Activated T-helper 1 cell treated with anti-CD3 and anti-CD28 coated beads, Interleukin-12 subunit alpha, Interleukin-12 subunit beta, Interleukin-2, Interleukin-4 antibody, amounts not matched to agents 30 ng/mL and 10 ng/mL and 1 ng/mL, durations not matched to agents 14 hours and 24 hours and 36 hours (primary cell): ENCODE measurements around the gene COL4A2. TPM values are rescaled to one million over a fixed set of nuclear protein-coding genes. Genes with fewer than 3 reads are reported as not detected.

Source experiments
- DNase-seq: peaks from one replicate; pipeline ENCODE4 v3.0.0; 2021; ENCODE audit warnings: low spot score
- H3K27ac Mint-ChIP-seq: one replicate; pipeline ENCODE4 v1.8.0; 2021; ENCODE audit warnings: mild to moderate bottlenecking, mixed read lengths
- H3K27me3 Mint-ChIP-seq: one replicate; pipeline ENCODE4 v1.8.0; 2022; ENCODE audit warnings: mild to moderate bottlenecking, moderate library complexity, mixed read lengths; ENCODE audit not compliant: insufficient read depth
- H3K36me3 Mint-ChIP-seq: one replicate; pipeline ENCODE4 v1.8.0; 2021; ENCODE audit warnings: low read depth, mixed read lengths
- H3K4me1 Mint-ChIP-seq: one replicate; pipeline ENCODE4 v1.8.0; 2021; ENCODE audit warnings: low read depth, mixed read lengths
- H3K4me3 Mint-ChIP-seq: one replicate; pipeline ENCODE4 v1.8.0; 2021; ENCODE audit warnings: mild to moderate bottlenecking, moderate library complexity, mixed read lengths
- H3K9me3 Mint-ChIP-seq: one replicate; pipeline ENCODE4 v1.8.0; 2021; ENCODE audit warnings: mixed read lengths
- intact Hi-C: fragments of 100-400 bp; cut with micrococcal nuclease; formaldehyde crosslinking; loops from one replicate; pipeline ENCODE4 v1.15.1; 2024
- total RNA-seq: library from RNA; stranded (reverse); gene quantifications from 2 replicates; pipeline ENCODE4 v1.2.3, GENCODE V29; 2022

The COL4A2 gene
- total RNA-seq, 1 donor from 2014 or later = not detected

GRCh38 chr13:110338441-110339101 lies 31.5 kb downstream of the COL4A2 start:
- intact Hi-C loops = no loop called here
- DNase-seq = no peak
- H3K4me3 Mint-ChIP-seq = no peak overlapping the region
- peaks cover 29% of the 10 kb centered on the region for H3K27me3 Mint-ChIP-seq
- peaks cover 5% of the 10 kb centered on the region for H3K36me3 Mint-ChIP-seq
- H3K9me3 Mint-ChIP-seq = peaks cover 14% of the 10 kb centered on the region
- H3K4me1 Mint-ChIP-seq = peaks cover 33% of the 10 kb centered on the region
- H3K27ac Mint-ChIP-seq = no peak overlapping the region

GRCh38 chr13:110339263-110339662 lies 32.2 kb downstream of the COL4A2 start:
- Mint-ChIP-seq H3K4me1 (peaks cover 33% of the 10 kb centered on the region), H3K36me3 (peaks cover 5% of the 10 kb centered on the region), H3K27ac (no peak overlapping the region), H3K9me3 (peaks cover 14% of the 10 kb centered on the region), H3K27me3 (peaks cover 32% of the 10 kb centered on the region), H3K4me3 (no peak overlapping the region)
- no peak for DNase-seq
- intact Hi-C loops = no loop called here

GRCh38 chr13:110339975-110340550 lies 33.0 kb downstream of the COL4A2 start:
- Mint-ChIP-seq H3K9me3 (peaks cover 14% of the 10 kb centered on the region), H3K27me3 (peaks cover 31% of the 10 kb centered on the region), H3K4me1 (peaks cover 33% of the 10 kb centered on the region), H3K27ac (peak overlapping the region; percentile 75), H3K4me3 (peak overlapping the region; percentile 48), H3K36me3 (peaks cover 5% of the 10 kb centered on the region)
- intact Hi-C loops = no loop called here
- no peak for DNase-seq

- Mint-ChIP-seq H3K27ac (peak overlapping the region; percentile 82), H3K4me3 (peak overlapping the region; percentile 61), H3K27me3 (peaks cover 33% of the 10 kb centered on the region), H3K36me3 (peaks cover 5% of the 10 kb centered on the region), H3K9me3 (peaks cover 12% of the 10 kb centered on the region), H3K4me1 (peaks cover 33% of the 10 kb centered on the region)
- DNase-seq = peak; percentile 38
- intact Hi-C loops = no loop called here
Measured at GRCh38 chr13:110340812-110341444, 33.8 kb downstream of the COL4A2 start.

GRCh38 chr13:110341445-110342244 lies 34.6 kb downstream of the COL4A2 start:
- peaks cover 9% of the 10 kb centered on the region for H3K9me3 Mint-ChIP-seq
- H3K4me1 Mint-ChIP-seq = peaks cover 33% of the 10 kb centered on the region
- peaks cover 5% of the 10 kb centered on the region for H3K36me3 Mint-ChIP-seq
- no peak for DNase-seq
- peak overlapping the region; percentile 61 for H3K4me3 Mint-ChIP-seq
- intact Hi-C loops = no loop called here
- H3K27ac Mint-ChIP-seq = no peak overlapping the region
- peaks cover 30% of the 10 kb centered on the region for H3K27me3 Mint-ChIP-seq

- Mint-ChIP-seq H3K27me3 (peaks cover 30% of the 10 kb centered on the region), H3K4me1 (peaks cover 33% of the 10 kb centered on the region), H3K9me3 (peaks cover 9% of the 10 kb centered on the region), H3K36me3 (peaks cover 5% of the 10 kb centered on the region), H3K4me3 (no peak overlapping the region), H3K27ac (no peak overlapping the region)
- DNase-seq = no peak
- intact Hi-C loops = no loop called here
Measured at GRCh38 chr13:110342474-110342873, 35.4 kb downstream of the COL4A2 start.

GRCh38 chr13:110343241-110343865 lies 36.3 kb downstream of the COL4A2 start:
- Mint-ChIP-seq H3K36me3 (peaks cover 5% of the 10 kb centered on the region), H3K27ac (no peak overlapping the region), H3K27me3 (peaks cover 34% of the 10 kb centered on the region), H3K9me3 (peaks cover 9% of the 10 kb centered on the region), H3K4me3 (no peak overlapping the region), H3K4me1 (peaks cover 33% of the 10 kb centered on the region)
- intact Hi-C loops = no loop called here
- no peak for DNase-seq

GRCh38 chr13:110344320-110344719 lies 37.2 kb downstream of the COL4A2 start:
- intact Hi-C loops = no loop called here
- Mint-ChIP-seq H3K4me3 (no peak overlapping the region), H3K4me1 (peaks cover 26% of the 10 kb centered on the region), H3K27me3 (peaks cover 36% of the 10 kb centered on the region), H3K9me3 (peaks cover 9% of the 10 kb centered on the region), H3K27ac (no peak overlapping the region), H3K36me3 (peaks cover 5% of the 10 kb centered on the region)
- DNase-seq = no peak

GRCh38 chr13:110345266-110345665 lies 38.2 kb downstream of the COL4A2 start:
- DNase-seq = no peak
- Mint-ChIP-seq H3K4me1 (peaks cover 17% of the 10 kb centered on the region), H3K9me3 (peaks cover 7% of the 10 kb centered on the region), H3K4me3 (no peak overlapping the region), H3K27me3 (peaks cover 37% of the 10 kb centered on the region), H3K27ac (no peak overlapping the region), H3K36me3 (peaks cover 5% of the 10 kb centered on the region)
- intact Hi-C loops = no loop called here

GRCh38 chr13:110345701-110346100 lies 38.6 kb downstream of the COL4A2 start:
- Mint-ChIP-seq H3K36me3 (peaks cover 5% of the 10 kb centered on the region), H3K4me1 (peaks cover 13% of the 10 kb centered on the region), H3K27me3 (peaks cover 40% of the 10 kb centered on the region), H3K4me3 (no peak overlapping the region), H3K27ac (no peak overlapping the region), H3K9me3 (peaks cover 6% of the 10 kb centered on the region)
- DNase-seq = no peak
- intact Hi-C loops = no loop called here

- Mint-ChIP-seq H3K4me3 (no peak overlapping the region), H3K9me3 (peaks cover 3% of the 10 kb centered on the region), H3K27ac (no peak overlapping the region), H3K4me1 (peaks cover 3% of the 10 kb centered on the region), H3K36me3 (peaks cover 1% of the 10 kb centered on the region), H3K27me3 (peaks cover 39% of the 10 kb centered on the region)
- no peak for DNase-seq
- intact Hi-C loops = no loop called here
Measured at GRCh38 chr13:110346661-110347067, 39.6 kb downstream of the COL4A2 start.

- Mint-ChIP-seq H3K9me3 (no peaks in the 10 kb centered on the region), H3K4me1 (no peaks in the 10 kb centered on the region), H3K27me3 (peaks cover 36% of the 10 kb centered on the region), H3K36me3 (no peaks in the 10 kb centered on the region), H3K4me3 (no peak overlapping the region), H3K27ac (no peak overlapping the region)
- intact Hi-C loops = no loop called here
- DNase-seq = no peak
Measured at GRCh38 chr13:110347088-110347487, 40.0 kb downstream of the COL4A2 start.
